ENCODE measurements around the gene DGKH.
"Not testable (repeated sequence)": the region's sequence is repeated elsewhere in the genome, so short reads cannot be mapped to it uniquely, and the experiment has no call there.

The DGKH gene

DNA sequence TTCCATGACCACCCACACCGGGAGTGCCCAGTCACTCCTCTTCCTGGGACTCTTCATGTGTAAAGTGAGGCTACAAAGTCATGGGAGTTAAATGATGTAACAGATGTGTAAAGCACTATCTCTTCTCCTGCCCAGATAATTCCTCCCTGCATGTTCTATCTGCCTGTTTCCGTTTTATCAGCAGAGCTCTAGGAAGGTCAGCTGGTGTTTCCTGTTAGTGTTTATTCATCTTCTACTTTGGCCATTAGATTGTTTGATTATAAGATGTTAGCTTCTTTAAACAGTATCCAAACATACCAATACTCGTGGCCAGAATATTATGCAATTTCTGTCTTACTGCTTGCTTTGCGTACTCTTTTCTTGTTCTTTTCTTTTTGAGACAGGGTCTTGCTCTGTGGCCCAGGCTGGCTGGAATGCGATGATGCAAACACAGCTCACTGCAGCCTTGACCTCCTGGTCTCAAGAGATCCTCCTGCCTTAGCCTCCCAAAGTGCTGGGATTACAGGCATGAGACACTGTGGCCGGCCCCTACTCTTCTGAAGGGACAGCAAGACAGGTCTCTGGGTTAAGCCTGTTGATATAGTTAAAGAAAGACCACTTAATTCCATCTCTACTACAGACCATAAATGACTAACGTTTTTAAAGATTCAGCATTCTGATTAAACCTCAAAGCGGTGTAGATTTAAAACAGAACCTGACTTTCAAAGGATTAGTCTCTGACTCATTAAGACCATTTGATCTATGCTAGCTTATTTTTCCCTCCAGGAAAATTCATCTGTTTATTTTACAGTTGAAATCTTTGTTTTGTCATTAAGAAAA is 126.1 kb downstream of the DGKH start:
- DNase-seq: no peak

DNA sequence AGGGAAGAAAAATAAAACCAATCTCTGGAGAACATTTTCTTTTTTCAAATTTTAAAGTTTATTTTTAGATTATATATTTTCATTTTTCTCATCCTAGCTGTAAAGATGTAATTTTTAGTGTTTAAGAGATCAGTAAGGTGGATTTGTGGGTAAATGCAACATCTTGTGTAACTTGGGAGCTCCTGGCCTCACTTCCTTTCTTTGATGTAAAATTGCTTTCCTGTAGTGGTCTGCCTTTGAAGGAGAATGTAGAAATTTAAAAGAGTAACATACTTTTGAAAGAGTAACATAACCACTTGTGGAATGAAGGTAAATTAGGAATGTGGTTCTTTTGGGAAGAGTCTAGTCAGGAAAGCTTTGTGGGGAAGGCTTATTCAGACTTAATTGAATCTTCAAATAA is 127.8 kb downstream of the DGKH start:
- DNase-seq: no peak

DNA sequence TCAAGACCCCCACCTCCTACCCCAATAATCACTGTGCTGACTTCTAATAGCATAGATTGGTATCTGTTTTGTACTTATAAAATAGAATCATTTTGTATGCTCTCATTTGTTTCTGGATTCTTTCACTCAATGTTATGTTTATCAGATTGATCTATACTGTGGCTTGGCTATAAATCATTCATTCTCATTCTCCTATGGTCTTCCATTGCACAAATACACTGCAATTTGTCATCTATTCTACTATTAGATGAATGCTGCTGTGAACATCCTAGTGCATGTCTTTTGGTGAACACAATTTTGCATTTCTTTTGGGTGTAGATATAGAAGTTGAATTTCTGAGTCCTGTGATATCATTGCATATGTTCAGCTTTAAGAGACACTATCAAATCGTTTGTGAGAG is 128.7 kb downstream of the DGKH start:
- DNase-seq: no peak

GRCh38 chr13:42181381-42181953 is 133.0 kb downstream of the DGKH start:
- no peak for DNase-seq

- DNase-seq: no peak
These were observed 140.6 kb downstream of the DGKH start for GRCh38 chr13:42189061-42189460.

DNA sequence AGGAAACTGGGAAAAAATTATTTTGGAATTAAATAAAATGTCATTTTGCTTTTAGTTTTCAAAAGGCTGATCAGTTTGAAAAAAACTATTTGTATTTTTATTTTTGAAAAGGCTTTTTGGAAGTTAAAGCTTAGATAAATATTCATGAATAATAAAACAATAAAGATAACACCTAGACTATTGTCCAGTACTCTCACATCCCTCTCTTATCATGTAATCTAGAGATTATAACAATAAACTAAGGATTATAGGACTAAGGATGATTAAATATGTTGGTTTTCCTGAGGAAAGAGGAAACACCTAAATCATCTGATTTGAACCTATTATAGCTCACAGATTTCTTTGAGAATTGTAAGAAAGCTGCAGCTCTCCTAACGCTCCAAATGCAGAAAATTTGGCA is 142.1 kb downstream of the DGKH start:
- no peak for DNase-seq

- no peak for DNase-seq
These were observed 163.4 kb downstream of the DGKH start for GRCh38 chr13:42211704-42212464.

DNA sequence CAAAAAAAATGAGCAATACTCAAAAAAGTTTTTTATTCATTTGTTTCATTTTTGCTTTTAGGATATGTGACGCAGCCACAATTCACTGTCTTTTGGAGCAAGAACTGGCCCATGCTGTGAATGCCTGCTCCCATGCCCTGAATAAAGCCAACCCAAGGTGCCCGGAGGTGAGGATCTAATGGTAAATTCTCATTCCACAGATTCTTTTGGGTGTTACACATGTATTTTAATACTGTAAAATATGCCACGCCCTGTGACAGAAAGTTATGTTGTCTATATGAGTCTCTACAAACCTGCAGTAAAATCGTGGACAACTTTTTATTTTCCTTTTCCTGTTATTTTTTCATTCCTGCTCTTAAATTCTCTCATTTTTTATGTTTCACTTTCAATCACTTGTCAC is 166.0 kb downstream of the DGKH start:
- no peak for DNase-seq

- peak; percentile 56 for DNase-seq
These were observed 167.4 kb downstream of the DGKH start for GRCh38 chr13:42215578-42216421.

GRCh38 chr13:42216422-42216735 is 167.9 kb downstream of the DGKH start:
- no peak for DNase-seq

GRCh38 chr13:42218576-42218975 is 170.1 kb downstream of the DGKH start:
- no peak for DNase-seq

GRCh38 chr13:42219051-42219450 is 170.6 kb downstream of the DGKH start:
- DNase-seq: no peak

GRCh38 chr13:42219876-42220275 is 171.4 kb downstream of the DGKH start:
- DNase-seq: no peak

GRCh38 chr13:42221121-42221765 is 172.8 kb downstream of the DGKH start:
- DNase-seq: no peak

- no peak for DNase-seq
These were observed 175.2 kb downstream of the DGKH start for GRCh38 chr13:42223681-42224080.

DNA sequence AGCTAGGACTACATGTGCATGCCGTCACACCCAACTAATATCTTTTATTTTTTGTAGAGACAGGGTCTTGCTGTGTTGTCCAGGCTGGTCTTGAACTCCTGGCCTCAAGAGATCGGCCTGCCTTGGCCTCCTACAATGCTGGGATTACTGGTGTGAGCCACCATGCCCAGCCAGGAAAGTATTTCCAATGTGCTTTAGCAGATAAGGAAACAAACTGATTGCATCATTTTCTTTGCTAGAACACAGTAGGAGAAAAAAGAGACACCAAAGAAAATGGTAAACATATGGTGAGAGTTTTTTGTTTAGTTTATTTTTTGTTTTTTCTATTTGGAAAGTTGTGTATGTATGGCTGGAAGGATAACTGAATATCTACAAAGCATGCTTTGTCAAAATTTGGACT is 176.6 kb downstream of the DGKH start:
- no peak for DNase-seq

- DNase-seq: not testable (repeated sequence)
These were observed 178.3 kb downstream of the DGKH start for GRCh38 chr13:42226759-42227158.

GRCh38 chr13:42228527-42228926 is 180.1 kb downstream of the DGKH start:
- no peak for DNase-seq

DNA sequence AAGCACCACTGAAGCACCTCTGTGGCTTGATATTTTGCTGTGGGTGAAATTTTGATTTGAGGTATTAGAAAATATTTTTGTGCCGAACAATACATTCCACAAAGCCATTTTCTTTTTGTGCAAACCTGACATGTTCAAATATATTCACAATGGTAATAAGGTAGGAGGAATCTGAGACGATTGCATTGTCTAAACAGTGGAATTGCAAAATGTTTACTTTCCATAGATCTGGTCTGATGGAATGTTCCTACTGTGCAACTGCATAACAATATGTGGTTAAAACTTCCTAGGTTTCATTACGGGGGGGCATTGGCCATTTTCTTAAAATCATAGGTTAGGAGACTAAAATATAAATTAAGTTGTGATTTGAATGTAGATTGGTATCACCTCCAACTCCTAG is 180.8 kb downstream of the DGKH start:
- no peak for DNase-seq

DNA sequence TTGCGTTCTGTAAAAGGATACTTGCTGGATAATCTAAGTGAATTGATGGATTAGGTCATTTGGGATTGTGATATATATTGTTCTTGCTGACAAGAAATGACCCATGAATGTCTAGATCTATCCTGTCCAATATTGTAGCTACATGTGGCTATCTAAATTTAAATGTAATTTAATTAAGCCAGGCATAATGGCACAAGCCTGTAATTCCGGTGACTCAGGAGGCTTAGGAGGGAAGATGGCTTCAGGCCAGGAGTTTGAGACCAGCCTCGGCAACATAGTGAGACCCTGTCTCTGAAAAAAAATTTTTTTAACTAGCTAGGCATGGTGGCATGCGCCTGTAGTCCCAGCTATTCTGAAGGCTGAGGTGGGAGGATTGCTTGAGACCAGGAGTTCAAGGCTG is 184.2 kb downstream of the DGKH start:
- DNase-seq: no peak

GRCh38 chr13:42233726-42234125 is 185.3 kb downstream of the DGKH start:
- DNase-seq: no peak

- no peak for DNase-seq
These were observed 190.7 kb downstream of the DGKH start for GRCh38 chr13:42239161-42239560.

DNA sequence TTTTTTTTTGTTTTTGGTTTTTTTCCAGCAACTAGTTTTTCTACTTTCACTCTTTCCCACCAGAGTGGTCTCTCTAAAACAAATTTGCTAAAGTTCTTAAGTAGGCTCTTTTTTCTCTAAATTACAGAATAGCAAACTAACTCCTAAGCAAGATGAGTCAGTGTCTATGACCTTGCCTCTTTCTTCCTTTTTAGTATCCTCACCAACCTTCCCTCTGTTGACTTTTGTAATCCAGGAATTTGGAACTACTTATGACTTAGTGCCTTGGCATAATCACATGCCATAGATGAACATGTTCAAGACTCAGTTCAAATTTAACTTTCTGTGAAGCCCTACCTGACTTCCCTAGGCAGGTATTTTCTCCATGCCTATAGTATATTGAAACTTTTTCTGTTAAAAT is 191.2 kb downstream of the DGKH start:
- DNase-seq: no peak
